Muscle of back (tissue), 11 donors: ENCODE data around the gene LGMN. TPM values are rescaled to one million over a fixed set of nuclear protein-coding genes. Genes with fewer than 3 reads are reported as not detected.

Source experiments
- DNase-seq, 3 donors: peaks; one replicate each; pipeline versions ENCODE4 v3.0.0 to v3.0.0-alpha.2; 2013
- polyA plus RNA-seq, 10 donors: library from polyadenylated mRNA; unstranded; fragments of 120-200 nt; gene quantifications; one replicate each; pipeline ENCODE4 v1.2.1, GENCODE V29; 2013; ENCODE audit not compliant: insufficient read length in 10 of 10

LGMN gene
- polyA plus RNA-seq, 10 donors, result 62.8 to 98.6 (median 80.2) TPM

DNA sequence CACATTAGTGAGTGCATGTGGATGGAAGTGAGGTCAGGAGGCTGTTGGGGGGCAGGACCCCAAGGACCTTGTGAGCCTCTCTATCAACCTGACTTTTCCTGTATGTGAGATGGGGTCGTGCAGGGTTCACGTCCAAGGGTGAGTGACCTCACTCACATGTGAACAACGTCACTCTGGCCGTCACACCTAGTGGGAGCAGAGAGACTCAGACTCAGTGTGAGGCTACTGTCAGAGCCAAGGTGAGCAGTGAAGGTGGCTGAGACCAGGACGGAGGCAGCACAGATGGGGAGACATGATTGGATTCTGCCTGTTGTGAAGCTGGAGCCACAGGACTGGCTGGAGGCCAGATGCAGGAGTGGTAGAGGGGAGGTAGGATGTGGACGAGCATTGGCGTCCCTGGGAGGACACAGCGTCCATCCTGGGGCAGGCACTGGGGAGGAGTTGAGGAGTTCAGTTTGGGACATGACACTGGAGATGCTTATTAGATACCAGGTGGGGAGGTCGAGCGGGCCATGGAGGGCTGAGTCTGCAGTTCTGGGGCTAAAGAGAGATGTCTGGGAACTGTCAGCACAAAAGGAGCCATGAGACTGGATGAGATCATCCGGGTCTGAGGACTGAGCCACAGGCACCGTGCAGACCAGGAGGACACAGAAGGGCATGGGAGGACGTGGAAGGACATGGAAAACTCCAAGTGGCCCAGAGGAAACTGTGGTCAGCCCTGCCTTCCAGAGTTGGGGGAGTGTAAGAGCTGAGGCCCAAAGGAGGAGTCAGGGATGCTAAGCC lies 92.8 kb downstream of the LGMN start:
- no peak for DNase-seq

DNA sequence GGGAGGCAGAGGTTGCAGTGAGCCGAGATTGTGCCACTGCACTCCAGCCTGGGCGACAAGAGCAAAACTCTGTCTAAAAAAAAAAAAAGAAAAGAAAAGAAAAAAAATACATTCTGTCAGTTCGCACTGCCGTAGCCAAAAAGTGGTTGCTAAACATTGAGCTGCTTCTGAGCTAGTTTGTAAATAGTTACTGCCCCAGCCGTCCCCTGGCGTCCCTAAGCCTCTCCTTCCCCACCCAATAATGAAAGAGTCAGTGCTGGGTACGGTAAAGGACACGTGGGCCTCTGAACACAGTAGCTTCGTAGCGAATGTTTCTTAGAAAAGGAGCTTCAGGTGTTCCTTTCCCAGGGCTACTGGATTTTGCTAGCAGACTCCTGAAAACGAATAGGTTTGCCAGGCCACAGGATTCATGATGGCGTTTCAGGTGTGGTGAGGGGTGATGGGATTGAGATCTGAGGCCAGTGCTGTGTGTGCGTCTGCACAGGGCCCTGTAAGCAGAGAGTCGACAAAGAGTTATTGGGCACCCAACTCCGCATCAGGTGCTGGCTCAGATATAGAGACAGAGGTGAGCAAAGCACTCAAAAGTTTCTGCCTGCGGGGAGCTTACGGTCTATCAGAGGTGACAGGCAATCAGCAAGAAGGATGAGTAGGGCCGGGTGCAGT lies 94.1 kb downstream of the LGMN start:
- no peak for DNase-seq

Other genes starting within 250 kb of the LGMN start
- gene RIN3, start 234.8 kb downstream of the LGMN start, polyA plus RNA-seq, result 10 to 100 TPM; 10.3 to 17.0 (median 12.8) TPM
- gene GOLGA5, start 45.7 kb upstream of the LGMN start, polyA plus RNA-seq, result 10 to 100 TPM; 30.9 to 40.8 (median 34.5) TPM
- gene CHGA, start 174.5 kb upstream of the LGMN start, polyA plus RNA-seq, result 1 to 10 TPM in 2 of 10 donors, under 1 TPM in 2, not detected in 6; 0.22 to 2.1 (median 0.74) TPM